NCI-H1694 (cell line): ENCODE measurements around the gene CDH19.
"Not testable (repeated sequence)": the region's sequence is repeated elsewhere in the genome, so short reads cannot be mapped to it uniquely, and the experiment has no call there.

Experiments
- DNase-seq: peaks from one replicate; lab custom pipeline; 2025; lab: John Stamatoyannopoulos, UW

CDH19 gene

DNA sequence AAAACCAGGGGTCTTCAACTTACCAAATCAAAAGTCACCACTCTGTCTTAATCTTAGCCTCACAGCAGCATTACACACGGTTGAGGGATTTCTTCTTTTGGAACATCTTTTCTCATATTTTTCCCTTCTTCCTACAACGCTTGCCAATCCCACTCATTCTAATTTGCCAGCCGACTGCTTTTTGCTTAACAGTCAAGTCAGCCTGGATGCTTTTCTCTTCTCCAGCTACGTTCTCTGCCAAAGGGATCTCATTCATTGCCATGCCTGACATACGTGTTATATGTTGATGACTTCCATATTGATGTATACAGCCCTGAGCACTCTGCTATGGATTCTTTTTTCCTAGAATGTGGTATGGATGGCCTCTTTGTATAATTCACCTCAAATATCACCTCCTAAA, 37.3 kb downstream of the CDH19 start:
- DNase-seq: no peak

DNA sequence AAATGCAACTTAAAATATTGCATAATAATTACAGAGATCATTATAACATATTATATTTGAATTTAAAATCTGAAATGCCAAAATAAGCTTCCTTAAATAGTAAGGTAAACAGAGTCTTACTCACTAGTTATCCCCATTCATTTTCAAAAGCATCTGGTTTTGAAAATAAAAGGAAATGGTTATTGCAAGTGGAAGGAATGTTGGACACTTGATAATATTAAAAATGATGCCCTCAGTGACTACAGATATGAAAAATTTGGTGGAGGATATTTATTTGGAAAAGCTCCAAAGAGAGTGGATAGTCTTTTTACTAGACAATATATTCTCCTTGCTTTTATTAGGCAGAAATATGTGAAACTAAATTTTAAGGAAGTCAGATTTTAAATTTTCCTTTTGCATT, 39.7 kb downstream of the CDH19 start:
- DNase-seq: no peak

DNA sequence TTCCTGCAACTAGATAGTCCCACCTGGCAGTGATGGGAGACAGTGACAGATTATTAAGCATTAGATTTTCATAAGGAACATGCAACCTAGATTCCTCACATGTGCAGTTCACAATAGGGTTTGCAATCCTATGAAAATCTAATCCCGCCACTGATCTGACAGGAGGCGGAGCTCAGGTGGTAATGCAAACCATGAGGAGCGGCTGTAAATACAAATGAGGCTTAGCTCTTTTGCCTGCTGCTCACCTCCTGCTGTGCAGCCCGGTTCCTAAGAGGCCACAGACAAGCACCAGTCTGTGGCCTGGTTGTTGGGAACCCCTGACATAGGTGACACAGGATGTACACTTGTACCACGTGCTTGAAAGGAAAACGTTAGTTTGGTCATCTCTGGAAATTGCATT, 41.6 kb downstream of the CDH19 start:
- no peak for DNase-seq

DNA sequence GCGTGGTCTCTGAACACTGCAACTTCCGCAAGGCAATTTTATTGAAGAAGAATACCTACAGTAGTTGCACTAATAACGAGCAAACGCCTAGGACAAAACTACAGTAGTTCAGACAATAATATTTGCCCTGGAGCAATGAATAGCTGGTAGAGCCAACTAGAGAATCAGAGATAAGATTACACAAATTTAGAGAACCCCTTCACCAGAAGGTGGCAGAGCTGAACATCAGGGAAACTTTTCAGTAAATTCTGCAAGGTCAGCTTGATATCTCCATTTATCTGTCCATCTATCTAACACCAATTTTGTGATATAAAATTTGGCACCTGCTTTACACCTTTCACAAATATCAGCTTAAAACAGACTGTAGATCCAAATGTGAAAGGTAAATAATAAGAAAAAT, 43.8 kb downstream of the CDH19 start:
- DNase-seq: no peak

DNA sequence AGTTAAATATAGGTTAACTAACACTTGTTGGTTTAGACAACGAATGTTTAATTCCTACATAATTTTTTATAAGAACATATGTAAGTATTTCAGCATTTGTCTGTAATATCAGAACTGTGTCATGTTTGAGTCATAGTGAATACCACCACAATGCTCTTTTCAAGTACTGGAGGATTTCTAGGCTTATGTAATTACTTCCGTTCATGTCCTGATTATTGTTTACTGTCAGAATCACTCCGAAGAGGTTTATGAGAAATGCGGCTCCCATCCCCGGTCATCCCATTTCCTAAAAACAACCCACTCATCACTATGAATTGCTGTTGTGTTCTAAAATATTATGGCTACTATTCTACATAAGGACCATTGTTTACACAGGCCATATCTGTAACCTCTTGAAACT, 45.1 kb downstream of the CDH19 start:
- DNase-seq: no peak

DNA sequence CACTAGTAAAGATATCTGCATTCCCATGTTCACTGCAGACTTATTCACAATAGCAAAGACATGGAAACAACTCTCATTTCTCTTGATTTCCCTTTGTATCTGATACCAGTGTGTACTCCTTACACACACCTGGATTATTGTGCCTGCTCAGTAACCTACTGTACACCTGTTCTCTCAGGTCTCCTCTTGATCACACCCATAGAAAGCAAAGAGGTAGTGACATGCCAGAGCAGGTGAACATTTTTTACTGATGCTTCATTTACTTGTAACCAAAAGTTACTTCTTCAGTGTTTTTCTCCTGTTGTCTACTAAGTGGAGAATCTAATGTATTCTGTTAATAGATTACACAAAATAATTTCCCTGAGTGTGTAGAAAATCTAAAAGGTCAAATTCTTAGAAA, 46.8 kb downstream of the CDH19 start:
- DNase-seq: no peak

DNA sequence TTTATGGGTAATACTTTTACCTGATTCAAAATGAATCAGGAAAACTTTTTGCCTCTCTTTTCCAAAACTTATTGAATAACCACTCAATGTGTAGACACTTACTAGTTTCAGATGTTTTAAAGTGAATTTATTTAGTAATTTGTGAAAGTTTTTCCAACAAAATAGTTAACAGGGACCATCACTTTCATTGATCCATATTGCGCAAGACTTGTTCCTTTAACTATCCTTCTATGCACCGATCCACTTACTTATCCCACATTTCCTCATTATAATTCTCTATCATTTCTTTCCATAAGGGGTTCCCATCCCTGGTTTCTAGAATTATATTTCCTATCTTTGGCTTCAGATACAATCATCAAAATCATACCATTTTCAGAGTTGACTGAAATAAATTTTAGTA, 48.3 kb downstream of the CDH19 start:
- DNase-seq: no peak

DNA sequence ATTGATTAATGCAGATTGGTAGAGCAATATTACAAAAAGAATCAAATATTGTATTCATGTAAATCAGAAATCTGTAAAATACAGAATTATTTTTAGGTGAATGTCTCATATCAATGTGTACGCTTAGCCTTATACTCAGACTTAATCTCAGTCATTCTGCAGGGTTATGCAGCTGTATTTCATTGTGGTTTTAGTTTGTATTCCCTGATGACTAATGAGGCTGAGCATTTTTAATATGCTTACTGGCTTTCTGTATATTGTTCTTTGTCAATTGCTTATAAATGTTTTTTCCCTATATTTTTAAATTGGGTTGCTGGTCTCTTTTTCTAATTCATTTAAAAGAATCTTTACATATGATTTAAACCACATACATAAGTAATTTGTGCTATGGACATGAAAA, 50.1 kb downstream of the CDH19 start:
- no peak for DNase-seq

DNA sequence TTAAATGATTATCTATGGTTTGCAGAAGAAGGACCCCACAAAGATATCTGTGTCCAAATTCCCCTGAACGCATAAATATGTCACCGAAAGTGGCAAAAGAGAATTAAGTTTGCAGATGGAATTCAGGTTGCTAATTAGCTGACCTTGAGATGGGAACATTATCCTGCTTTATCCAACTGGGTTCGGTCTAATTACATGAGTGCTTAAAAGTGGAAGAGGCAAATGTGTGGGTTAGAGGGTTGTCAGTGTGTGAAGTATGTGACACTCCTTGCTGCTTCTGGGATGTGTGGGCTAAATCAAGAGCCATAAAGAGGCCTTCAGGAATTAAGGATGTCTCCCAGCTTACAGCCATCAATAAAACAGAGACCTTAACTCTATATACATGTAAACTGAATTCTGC, 53.5 kb downstream of the CDH19 start:
- DNase-seq: no peak

DNA sequence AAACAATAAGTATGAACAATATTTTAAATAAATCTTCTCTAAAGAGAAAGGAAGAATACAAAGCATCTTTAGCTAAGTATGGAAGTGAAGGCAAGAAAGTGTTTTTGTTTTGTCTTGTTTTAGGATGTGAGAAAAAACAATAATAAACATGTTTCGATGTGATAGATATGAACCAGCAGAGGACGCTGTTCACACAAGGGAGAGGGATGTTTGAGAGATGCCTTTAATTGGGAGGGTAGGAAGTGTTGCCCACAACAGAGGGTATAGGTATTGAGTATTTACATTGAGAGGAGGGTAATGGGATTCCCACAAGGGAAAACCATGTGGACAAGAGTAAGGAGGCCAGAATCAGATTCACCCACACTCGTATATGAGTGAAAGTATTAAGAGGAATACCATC, 55.1 kb downstream of the CDH19 start:
- no peak for DNase-seq

DNA sequence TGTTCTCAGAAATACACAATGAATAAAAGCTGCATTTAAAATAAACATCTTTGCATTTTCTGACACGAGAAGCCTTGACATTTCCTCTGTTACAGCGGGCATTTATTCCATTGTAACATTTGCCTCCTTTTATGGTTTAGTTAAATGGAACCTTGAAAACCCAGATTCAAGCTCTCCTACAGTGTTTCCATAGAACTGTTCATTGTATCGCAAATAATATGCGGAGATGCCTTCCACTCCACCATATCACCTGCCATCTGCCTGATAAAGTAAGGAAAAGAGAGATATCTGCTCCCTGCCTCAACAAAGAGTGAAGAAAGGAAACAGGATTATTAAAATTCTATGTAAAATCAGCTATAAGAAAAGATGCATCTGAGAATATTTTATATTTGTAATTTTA, 69.8 kb downstream of the CDH19 start:
- DNase-seq: no peak

DNA sequence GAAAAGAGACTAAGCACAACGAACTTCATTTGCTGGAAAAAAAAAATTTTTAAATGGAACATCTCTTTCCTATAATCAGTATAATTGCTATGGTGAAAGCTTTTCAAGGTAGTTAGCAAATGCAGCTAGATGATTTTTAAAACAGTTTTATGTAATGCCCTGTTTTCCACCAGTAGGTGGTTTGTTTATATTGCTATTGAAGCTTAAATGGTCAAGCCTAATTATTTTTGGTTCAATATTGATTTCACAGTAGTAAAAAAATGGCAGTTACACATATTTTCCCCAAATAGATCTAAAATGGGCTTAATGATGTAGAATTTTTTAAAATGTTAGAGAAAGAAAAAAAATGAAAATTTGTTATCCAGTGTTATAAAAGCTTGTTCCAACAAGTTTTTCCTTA, 70.2 kb downstream of the CDH19 start:
- no peak for DNase-seq

DNA sequence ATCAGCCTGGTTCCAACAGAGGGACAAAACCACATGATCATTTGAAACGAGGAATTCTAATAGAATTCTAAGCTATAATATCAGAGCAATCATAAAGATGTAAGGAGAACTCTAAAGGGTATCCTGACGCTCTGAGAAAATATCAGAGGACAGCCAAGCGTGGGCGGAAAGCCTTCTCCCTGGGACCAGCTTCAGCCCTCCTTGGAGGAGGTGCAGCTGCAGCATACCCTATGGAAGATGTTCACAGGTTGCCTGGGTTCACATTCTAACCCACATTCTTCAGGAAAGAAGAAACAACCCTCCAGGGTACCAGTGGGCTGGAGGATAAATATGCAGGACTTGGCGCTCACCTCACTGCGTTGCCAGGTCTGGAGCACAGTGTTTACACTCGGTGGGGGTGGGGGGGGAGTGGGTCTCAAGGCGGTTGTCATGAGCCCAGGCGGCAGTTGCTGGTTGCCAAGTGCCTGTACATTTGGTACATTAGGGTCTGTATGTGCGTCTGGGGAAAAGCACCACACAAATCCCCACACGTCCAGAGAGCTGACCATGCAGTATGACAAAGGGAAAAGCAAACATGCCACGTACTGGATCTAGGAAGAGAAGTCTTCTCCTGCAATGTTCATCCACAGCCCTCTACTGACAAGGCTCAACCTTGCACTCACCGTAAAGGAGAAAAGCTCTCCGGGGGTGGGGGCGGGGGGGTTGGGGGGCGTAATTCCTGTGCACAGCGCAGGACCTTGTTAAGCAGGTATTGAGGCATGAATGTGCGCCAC, 80.5 kb downstream of the CDH19 start:
- DNase-seq: no peak

DNA sequence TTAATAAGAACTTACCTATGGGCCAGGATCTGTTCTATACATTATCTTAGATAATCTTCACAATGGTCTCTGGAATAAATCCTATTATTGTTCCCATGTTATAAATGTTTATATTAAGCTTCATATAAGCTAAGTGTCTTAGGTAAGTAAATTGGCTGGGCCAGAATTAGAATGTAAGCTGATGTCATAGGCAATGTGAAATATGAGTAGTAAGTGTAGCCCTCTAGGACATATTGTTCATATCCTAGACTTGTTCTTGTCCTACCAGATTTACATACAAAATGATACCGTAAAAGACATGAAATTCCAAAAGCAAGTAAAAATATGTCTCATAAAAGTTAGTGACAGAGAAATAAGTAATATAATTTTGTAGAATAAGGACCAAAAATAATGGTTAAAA, 89.9 kb downstream of the CDH19 start:
- DNase-seq: no peak

DNA sequence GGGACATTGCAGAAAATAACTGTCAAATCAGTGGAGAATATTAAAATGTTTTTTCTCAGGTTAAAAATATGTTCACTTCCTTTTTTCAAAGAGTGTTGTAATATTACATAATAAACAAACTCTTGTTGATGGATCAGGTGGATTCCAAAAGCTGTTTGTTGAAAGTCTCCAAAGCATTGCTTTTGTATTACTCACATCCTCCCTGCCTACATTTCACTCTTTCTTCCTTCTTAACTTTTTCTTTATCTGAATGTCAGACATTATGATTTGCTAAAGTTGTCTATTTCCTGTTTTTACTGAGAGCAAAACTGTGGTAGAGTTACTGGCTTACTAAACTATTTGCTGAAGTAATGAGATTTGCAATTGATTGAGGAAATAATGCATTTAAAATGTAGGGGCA, 92.1 kb downstream of the CDH19 start:
- no peak for DNase-seq

DNA sequence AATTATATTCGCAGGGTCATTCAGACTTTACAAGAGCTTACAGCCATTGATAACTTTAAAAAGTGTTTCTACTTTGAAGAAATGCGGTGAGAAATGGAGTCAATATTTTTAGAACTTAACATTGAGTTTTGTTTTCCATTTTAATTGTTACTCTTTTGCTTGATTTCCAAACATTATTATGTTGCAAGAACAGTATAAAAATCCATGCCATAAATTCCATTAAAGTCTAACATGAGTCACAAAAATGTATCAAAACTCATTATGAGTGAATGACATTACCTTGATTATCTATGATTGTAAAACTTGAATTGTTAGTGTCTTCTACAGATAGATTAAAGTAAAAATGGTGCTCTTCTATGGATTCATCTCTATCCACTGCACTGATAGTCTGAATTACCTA, 92.6 kb downstream of the CDH19 start:
- DNase-seq: no peak

DNA sequence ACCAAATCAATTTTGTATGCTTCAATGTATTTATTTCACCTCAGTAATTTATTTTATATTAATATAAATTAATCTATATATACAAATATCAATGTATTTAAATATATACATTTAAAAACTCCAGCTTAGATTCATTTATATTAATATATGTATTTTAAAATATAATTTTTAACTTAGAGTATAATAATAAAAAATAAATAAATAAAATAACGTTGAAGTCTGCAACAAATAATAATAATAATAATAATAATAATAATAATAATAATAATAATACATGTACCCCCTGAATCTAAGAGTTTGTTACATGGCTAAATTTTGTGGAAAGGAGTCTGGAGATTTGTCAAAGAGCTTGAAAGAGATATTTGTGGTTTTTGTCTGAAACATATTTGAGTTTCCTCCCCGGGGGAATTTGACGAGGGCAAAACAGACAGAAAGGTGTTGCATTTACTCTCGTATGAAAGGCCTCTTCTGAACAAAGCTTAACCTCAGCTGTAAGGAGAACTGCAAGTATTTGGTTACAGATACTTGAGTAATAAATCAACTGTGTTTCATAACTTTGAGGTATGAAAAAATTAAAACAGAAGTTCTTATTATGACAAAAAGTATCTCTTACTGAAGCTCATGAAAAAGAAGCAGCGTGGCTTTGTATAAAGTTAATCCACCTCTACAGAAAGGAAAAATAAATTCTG, 93.4 kb downstream of the CDH19 start:
- no peak for DNase-seq

DNA sequence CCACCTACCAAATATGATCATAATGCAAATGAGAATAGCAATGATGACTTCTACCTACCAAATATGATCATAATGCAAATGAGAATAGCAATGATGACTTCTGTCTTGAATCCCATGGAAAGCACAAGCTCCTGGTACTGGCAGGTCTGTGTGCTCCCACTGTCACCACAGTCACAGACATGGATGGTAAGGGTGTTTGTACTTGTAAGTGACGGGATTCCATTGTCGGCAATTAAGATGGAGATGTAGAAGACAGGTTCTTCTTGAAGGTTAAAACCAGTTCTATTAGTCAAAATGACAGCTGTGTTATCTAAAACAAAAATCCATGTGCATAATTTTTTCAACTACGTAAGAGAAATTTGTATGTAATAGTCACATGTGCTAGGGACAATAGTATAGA, 95.0 kb downstream of the CDH19 start:
- no peak for DNase-seq

DNA sequence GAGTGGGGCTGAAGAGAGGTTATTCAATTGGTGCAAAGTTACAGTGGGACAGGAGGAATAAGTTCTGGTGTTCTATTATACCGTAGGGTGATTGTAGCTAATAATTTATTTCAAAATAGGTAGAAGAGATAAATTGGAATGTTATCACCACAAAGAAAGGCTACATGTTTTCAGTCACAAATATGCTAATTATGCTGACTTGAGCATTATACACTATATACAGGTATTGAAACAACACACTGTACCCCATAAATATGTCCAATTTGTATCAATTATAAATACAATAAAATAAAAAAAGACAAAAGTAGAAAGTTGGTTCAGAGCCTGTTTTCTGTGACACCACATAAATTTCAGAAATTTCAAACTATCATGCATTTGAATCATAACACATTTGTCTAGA, 97.7 kb downstream of the CDH19 start:
- DNase-seq: no peak

DNA sequence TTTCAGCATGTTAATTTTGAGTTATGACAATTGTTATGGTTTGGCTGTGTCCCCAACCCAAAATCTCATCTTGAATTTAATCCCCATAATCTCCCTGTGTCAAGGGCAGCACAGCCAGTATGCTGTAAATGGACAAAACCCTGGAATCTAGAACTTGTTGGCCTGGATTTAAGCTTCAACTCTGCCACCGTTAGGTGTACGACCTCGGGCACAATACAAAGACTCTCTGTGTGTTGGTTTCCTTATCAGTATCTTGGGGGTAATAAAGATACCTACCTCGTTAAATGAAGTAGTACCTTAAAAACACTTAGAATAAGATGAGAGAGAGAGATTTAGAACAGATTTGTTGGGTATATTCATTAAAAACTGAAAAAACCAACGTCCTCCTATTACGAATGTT, 106.5 kb downstream of the CDH19 start:
- no peak for DNase-seq

DNA sequence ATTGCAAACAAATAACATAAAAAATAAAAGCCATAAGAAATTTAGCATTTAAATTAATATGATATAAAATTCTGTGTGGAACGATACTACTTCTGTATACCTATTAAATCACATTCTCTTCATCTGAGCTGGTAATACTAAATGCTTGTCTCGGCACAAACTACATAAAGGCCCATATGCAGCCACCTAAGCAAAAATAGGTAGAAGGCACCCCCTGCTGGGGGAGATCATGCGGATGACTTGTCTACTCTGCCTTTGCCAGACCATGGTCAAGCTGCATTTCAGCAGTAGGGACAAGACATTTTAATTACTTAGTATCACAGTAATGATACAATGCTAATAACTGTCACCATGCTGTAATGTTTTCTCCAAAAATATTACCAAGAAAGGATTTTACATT, 108.0 kb downstream of the CDH19 start:
- DNase-seq: peak; percentile 2

DNA sequence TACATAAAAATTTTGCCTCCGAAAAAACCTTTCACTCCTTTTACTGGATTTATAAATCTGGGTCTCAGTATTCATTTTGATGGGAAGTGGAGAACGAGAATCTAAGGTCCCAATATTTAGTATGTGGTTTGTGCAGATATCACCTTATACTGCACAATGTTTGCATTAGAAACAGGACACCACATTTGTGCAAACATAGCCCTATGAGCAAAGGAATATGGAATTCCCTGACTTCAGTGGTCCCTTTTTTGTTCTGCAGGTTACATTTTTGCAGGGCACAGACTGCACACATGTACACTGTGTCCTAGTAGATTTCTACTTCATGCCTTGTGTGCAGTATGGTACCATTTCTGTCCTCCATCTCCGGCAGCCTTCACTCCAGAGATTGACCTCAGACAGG, 130.0 kb downstream of the CDH19 start:
- no peak for DNase-seq

DNA sequence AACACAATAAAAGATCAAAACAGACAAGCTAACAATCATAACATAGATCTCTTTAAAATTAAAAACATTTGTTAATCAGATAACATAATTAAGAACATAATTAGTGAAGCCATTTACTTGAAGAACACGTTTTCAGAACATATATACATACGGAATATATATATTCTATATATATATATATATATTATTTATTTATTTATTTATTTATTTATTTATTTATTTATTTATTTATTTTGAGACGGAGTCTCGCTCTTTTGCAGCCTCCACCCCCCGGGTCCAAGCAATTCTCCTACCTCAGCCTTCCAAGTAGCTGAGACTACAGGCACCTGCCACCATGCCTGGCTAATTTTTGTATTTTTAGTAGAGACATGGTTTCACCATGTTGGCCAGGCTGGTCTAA, 137.7 kb downstream of the CDH19 start:
- DNase-seq: not testable (repeated sequence)

DNA sequence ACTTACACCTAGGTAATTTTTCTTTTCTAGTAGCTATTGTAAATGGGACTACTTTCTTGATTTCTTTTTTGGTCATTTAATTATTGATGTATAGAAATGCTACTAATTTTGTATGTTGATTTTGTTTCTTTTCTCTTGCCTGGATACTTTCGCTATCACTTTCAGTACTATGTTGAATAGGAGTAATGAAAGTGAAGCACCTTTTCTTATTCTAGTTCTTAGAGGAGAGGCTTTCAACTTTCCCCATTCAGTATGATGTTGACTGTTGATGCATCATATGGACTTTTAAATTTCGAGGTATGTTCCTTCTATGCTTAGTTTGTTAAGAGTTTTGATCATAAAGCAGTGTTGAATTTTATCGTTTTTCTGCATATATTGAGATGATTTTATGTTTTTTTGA, 142.5 kb downstream of the CDH19 start:
- no peak for DNase-seq
